GM12878 (cell line): ENCODE measurements around the gene CD9. TPM values are rescaled to one million over a fixed set of nuclear protein-coding genes. Genes with fewer than 3 reads are reported as not detected.

Experiments
- ASH2L ChIP-seq: fragments of 300-600, 200-600 bp; sonication (generic); IDR thresholded peaks from 2 replicates; pipeline ENCODE4 v1.6.1; 2017; ENCODE audit warnings: low read depth, mild to moderate bottlenecking, borderline replicate concordance
- BACH1 ChIP-seq: fragments of 450-650 bp; IDR thresholded peaks from 2 replicates; pipeline ENCODE4 v1.6.1; 2017; ENCODE audit warnings: mild to moderate bottlenecking, borderline replicate concordance
- CREB1 ChIP-seq: IDR thresholded peaks from 2 replicates; pipeline ENCODE4 v1.6.1; 2012; ENCODE audit warnings: low read depth, mild to moderate bottlenecking, inconsistent platforms
- HDAC6 ChIP-seq: fragments of 200-600 bp; sonication (generic); IDR thresholded peaks from one replicate; pipeline ENCODE4 v1.8.0; 2017; ENCODE audit warnings: antibody characterized with exemption; ENCODE audit not compliant: unreplicated experiment
- MEF2B ChIP-seq: fragments of 450-650 bp; IDR thresholded peaks from 2 replicates; pipeline ENCODE4 v1.6.1; 2018; ENCODE audit warnings: mild to moderate bottlenecking, moderate library complexity; ENCODE audit not compliant: partially characterized antibody, poor library complexity, severe bottlenecking
- NFIC ChIP-seq: IDR thresholded peaks from 2 replicates; pipeline ENCODE4 v1.6.1; 2012; ENCODE audit warnings: low read depth, mild to moderate bottlenecking, inconsistent platforms, low read length, moderate library complexity
- NFYB ChIP-seq: IDR thresholded peaks from 2 replicates; pipeline ENCODE4 v1.6.1; 2011; ENCODE audit warnings: low read depth, mild to moderate bottlenecking, low read length, improper control_type of control experiment, moderate library complexity; ENCODE audit not compliant: insufficient read depth
- PBX3 ChIP-seq: IDR thresholded peaks from 2 replicates; pipeline ENCODE4 v1.6.1; 2011; ENCODE audit warnings: mild to moderate bottlenecking, low read depth, low read length, moderate library complexity; ENCODE audit not compliant: insufficient replicate concordance
- PML ChIP-seq: IDR thresholded peaks from 2 replicates; pipeline ENCODE4 v1.6.1; 2012; ENCODE audit warnings: low read length, inconsistent platforms
- POLR2AphosphoS2 ChIP-seq: IDR thresholded peaks from 2 replicates; pipeline ENCODE4 v1.6.1; 2011; ENCODE audit warnings: low read depth, mild to moderate bottlenecking, low read length, improper control_type of control experiment, moderate library complexity
- SIX5 ChIP-seq: IDR thresholded peaks from 2 replicates; pipeline ENCODE4 v1.6.1; 2011; ENCODE audit warnings: mild to moderate bottlenecking, low read depth, low read length, moderate library complexity; ENCODE audit not compliant: severe bottlenecking
- SRF ChIP-seq, 2 experiments: IDR thresholded peaks; 2 replicates each; pipeline ENCODE4 v1.6.1; 2011; ENCODE audit warnings: low read depth in 2 of 2, low read length in 2 of 2, mild to moderate bottlenecking in 1 of 2, moderate library complexity in 1 of 2
- ZBTB11 ChIP-seq: fragments of 450-650 bp; formaldehyde crosslinking; IDR thresholded peaks from 2 replicates; pipeline ENCODE4 v1.5.0; 2022; ENCODE audit warnings: mild to moderate bottlenecking, missing genetic modification characterization
- ZBTB40 ChIP-seq: fragments of 450-650 bp; IDR thresholded peaks from 2 replicates; pipeline ENCODE4 v1.6.1; 2016; ENCODE audit warnings: mild to moderate bottlenecking, moderate library complexity, borderline replicate concordance
- ZNF592 ChIP-seq: fragments of 450-650 bp; IDR thresholded peaks from 2 replicates; pipeline ENCODE4 v1.6.1; 2017; ENCODE audit warnings: mild to moderate bottlenecking, moderate library complexity
- polyA plus RNA-seq, 11 experiments: library from polyadenylated mRNA; depleted of rRNA in 4 of 11; unstranded in 6 of 11; stranded (reverse) in 5 of 11; fragments of >200 nt; fragmentation: Nextera tagmentation in 4 of 11; fragmentation: Illumina TruSeq in 1 of 11; extraction: Ambion mirVana in 4 of 11; extraction: Trizol in 1 of 11; gene quantifications; 1 replicate in 1 of 11; 2 replicates in 10 of 11; pipeline versions ENCODE4 v1.2.1 to v1.2.3, GENCODE V29; 2011 to 2016; ENCODE audit warnings: inconsistent platforms in 2 of 11, missing spikeins in 2 of 11, low read depth in 1 of 11
- total RNA-seq, 4 experiments: library from RNA; depleted of rRNA in 3 of 4; stranded (reverse); fragments of >200 nt in 3 of 4; fragmentation: Illumina TruSeq in 1 of 4; extraction: Trizol in 1 of 4; gene quantifications; 2 replicates each; pipeline versions ENCODE4 v1.2.1 to v1.2.3, GENCODE V29; 2013 to 2021

Gene CD9
- total and polyA plus RNA-seq, 10 of the 15 experiments (the other 5 are each of a cell fraction or from before 2014, with no cell fraction given): 4.8 to 29.9 (median 9.7) TPM

DNA sequence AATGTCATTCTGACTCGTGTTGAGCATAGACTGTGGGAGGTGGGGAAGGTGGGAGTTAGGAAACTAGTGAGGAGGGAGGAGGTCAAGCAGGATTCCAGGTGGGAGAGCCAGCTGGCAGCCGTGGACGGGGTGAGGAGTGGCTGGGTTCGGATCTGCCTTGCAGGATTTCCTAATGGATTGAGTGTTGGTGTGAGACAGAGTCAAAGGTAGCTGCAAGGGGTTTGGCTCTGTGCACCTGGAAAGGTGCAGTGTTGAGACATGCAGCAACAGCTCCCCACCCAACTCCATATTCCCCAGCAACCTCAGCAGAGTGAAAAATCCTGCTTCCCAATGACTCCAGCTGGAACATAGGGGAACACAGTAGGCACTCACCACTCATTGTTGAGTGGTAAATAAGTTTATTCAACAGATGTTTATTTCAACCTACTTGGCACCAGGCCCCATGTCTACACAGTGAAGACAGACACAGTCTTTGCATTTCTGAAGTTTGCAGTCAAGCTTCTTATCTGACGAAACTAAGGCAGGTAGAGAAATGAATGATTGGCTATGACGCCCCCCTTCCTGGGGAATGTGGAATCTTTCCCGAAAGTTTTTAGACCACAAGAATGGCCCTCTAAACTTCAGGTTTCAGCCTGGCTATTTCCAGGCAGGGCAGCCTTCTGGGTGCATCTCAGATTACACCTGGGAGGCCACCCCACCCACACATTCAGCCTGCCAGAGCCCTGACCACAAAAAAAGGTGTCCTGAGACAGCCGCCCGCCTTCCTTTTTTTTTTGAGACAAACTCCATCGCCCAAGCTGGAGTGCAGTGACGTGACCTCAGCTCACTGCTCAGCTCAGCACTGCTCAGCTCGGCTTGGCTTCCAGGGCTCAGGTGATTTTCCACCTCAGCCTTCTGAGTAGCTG lies 72.4 kb downstream of the CD9 start (continued):
- TF ChIP-seq ZNF592 (no peak), SRF (IDR thresholded peaks at IDR 0.05; ENCODE audit: low read depth in 2 of 2, low read length in 2 of 2) (no peak), ZBTB11 (CRISPR knock-in tag) (no peak), HDAC6 (no peak), MEF2B (no peak), NFIC (no peak), ASH2L (no peak), NFYB (no peak), BACH1 (no peak), PBX3 (no peak), POLR2AphosphoS2 (no peak), SIX5 (no peak), PML (no peak), CREB1 (no peak), ZBTB40 (no peak)
